DND-41 (cell line): ENCODE measurements around the gene WNT9A.

Source experiments
- ATAC-seq: fragments of 200-7000 bp; cut with Tn5 transposase; 3 replicates; pipeline ENCODE4 v1.9.1; 2021; ENCODE audit warnings: low read depth; ENCODE audit not compliant: insufficient read depth
- DNase-seq: peaks from one replicate; pipeline ENCODE4 v3.0.0-alpha.2; 2020
- H2AFZ ChIP-seq: 2 replicates; pipeline ENCODE4 v1.6.0; 2012; ENCODE audit warnings: low read depth, low read length
- H3K27ac ChIP-seq: 2 replicates; pipeline ENCODE4 v1.5.1; 2012; ENCODE audit warnings: low read length, inconsistent platforms
- H3K27me3 ChIP-seq: fragments of 200-600 bp; sonication (generic); 2 replicates; pipeline ENCODE4 v1.6.0; 2012; ENCODE audit warnings: low read length, mild to moderate bottlenecking, inconsistent platforms; ENCODE audit not compliant: insufficient read depth, poor library complexity
- H3K36me3 ChIP-seq: 2 replicates; pipeline ENCODE4 v1.5.1; 2012; ENCODE audit warnings: low read length, inconsistent platforms; ENCODE audit not compliant: insufficient read depth
- H3K4me1 ChIP-seq: 2 replicates; pipeline ENCODE4 v1.5.1; 2012; ENCODE audit warnings: mild to moderate bottlenecking, low read length; ENCODE audit not compliant: insufficient read depth
- H3K4me2 ChIP-seq: 2 replicates; pipeline ENCODE4 v1.6.0; 2012; ENCODE audit warnings: mild to moderate bottlenecking, moderate library complexity, low read length, inconsistent platforms; ENCODE audit not compliant: insufficient read depth
- H3K4me3 ChIP-seq, 2 experiments: fragments of 200-600 bp in 1 of 2; shearing (Covaris generic) in 1 of 2; 2 replicates each; pipeline ENCODE4 v1.5.1; 2012 to 2016; ENCODE audit warnings: inconsistent platforms in 2 of 2, low read length in 2 of 2, mild to moderate bottlenecking in 2 of 2, low read depth in 1 of 2, moderate library complexity in 1 of 2
- H3K79me2 ChIP-seq: 2 replicates; pipeline ENCODE4 v1.6.0; 2012; ENCODE audit warnings: low read length, inconsistent platforms; ENCODE audit not compliant: insufficient read depth
- H3K9ac ChIP-seq: 2 replicates; pipeline ENCODE4 v1.6.0; 2012; ENCODE audit warnings: low read depth, mild to moderate bottlenecking, inconsistent platforms, low read length, moderate library complexity
- H3K9me3 ChIP-seq: 2 replicates; pipeline ENCODE4 v1.5.1; 2012; ENCODE audit warnings: low read length, moderate library complexity, mild to moderate bottlenecking, inconsistent platforms; ENCODE audit not compliant: insufficient read depth, severe bottlenecking
- H4K20me1 ChIP-seq: 2 replicates; pipeline ENCODE4 v1.6.0; 2012; ENCODE audit warnings: low read length; ENCODE audit not compliant: insufficient read depth
- CTCF ChIP-seq: IDR thresholded peaks from 2 replicates; pipeline ENCODE4 v1.5.1; 2012; ENCODE audit warnings: borderline replicate concordance, low read length, moderate library complexity, mild to moderate bottlenecking; ENCODE audit not compliant: poor library complexity, severe bottlenecking; ENCODE audit errors: extremely low read depth
- EZH2 ChIP-seq: IDR thresholded peaks from 3 replicates; pipeline ENCODE4 v1.6.1; 2012; ENCODE audit warnings: borderline replicate concordance, low read depth, mild to moderate bottlenecking, moderate library complexity, low read length, inconsistent platforms; ENCODE audit not compliant: severe bottlenecking

Gene WNT9A

GRCh38 chr1:227937838-227938145, 9.9 kb downstream of the WNT9A start:
- H4K20me1 ChIP-seq, result no peaks in the 10 kb centered on the region; the same call in 1 of the 2 replicates
- no peak overlapping the region for H3K9ac ChIP-seq
- no peaks in the 10 kb centered on the region for H3K9me3 ChIP-seq
- H2AFZ ChIP-seq, result no peak overlapping the region
- H3K4me2 ChIP-seq, result no peak overlapping the region
- TF ChIP-seq CTCF (no peak), EZH2 (no peak)
- H3K4me1 ChIP-seq, result no peaks in the 10 kb centered on the region
- ATAC-seq, result no peak
- H3K36me3 ChIP-seq, result no peaks in the 10 kb centered on the region
- H3K79me2 ChIP-seq, result no peaks in the 10 kb centered on the region
- H3K27me3 ChIP-seq, result peaks cover 4% of the 10 kb centered on the region
- H3K4me3 ChIP-seq, result no peak overlapping the region
- DNase-seq, result no peak
- H3K27ac ChIP-seq, result no peak overlapping the region

GRCh38 chr1:227937031-227937837, 10.5 kb downstream of the WNT9A start:
- Histone ChIP-seq H3K36me3 (no peaks in the 10 kb centered on the region), H3K79me2 (no peaks in the 10 kb centered on the region), H3K4me2 (no peak overlapping the region), H2AFZ (no peak overlapping the region), H3K9ac (no peak overlapping the region), H4K20me1 (no peaks in the 10 kb centered on the region; the same call in 1 of the 2 replicates), H3K9me3 (no peaks in the 10 kb centered on the region), H3K27me3 (peaks cover 5% of the 10 kb centered on the region), H3K4me1 (no peaks in the 10 kb centered on the region), H3K4me3 (no peak overlapping the region), H3K27ac (no peak overlapping the region)
- DNase-seq (no peak), ATAC-seq (no peak)
- no peak for TF ChIP-seq EZH2
- TF ChIP-seq CTCF, result no peak

DNA sequence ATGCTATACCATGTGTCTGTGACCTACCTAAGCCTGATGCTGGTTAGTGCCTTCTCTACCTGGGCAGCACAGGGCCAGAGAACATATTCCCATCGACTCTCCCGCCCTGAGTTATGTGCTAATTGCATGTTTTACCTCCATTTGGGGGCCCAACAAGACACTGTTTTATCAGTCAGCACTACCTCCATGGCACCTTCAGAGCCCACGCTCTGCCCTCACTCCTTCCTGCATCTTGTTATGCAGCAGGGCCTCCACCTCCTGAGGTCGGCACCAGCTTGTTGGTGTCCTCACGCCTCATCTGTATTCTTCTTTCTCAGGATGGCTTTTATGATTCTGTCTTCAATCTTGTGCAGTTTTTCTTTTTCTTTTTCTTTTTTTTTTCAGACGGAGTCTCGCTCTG, 11.9 kb downstream of the WNT9A start:
- DNase-seq (no peak), ATAC-seq (no peak)
- TF ChIP-seq CTCF, result no peak
- H3K36me3 ChIP-seq, result no peaks in the 10 kb centered on the region
- no peak overlapping the region for H2AFZ ChIP-seq
- no peak overlapping the region for H3K4me2 ChIP-seq
- no peak overlapping the region for H3K9ac ChIP-seq
- no peak overlapping the region for H3K27ac ChIP-seq
- no peaks in the 10 kb centered on the region for H3K79me2 ChIP-seq
- H3K27me3 ChIP-seq, result peaks cover 5% of the 10 kb centered on the region
- no peak overlapping the region for H3K4me3 ChIP-seq
- no peaks in the 10 kb centered on the region; the same call in 1 of the 2 replicates for H4K20me1 ChIP-seq
- no peaks in the 10 kb centered on the region for H3K4me1 ChIP-seq
- no peaks in the 10 kb centered on the region for H3K9me3 ChIP-seq
